DND-41 (cell line): ENCODE measurements around the gene NOS1AP.

Source experiments
- ATAC-seq: fragments of 200-7000 bp; cut with Tn5 transposase; 3 replicates; pipeline ENCODE4 v1.9.1; 2021; ENCODE audit warnings: low read depth; ENCODE audit not compliant: insufficient read depth
- DNase-seq: peaks from one replicate; pipeline ENCODE4 v3.0.0-alpha.2; 2020
- H2AFZ ChIP-seq: 2 replicates; pipeline ENCODE4 v1.6.0; 2012; ENCODE audit warnings: low read depth, low read length
- H3K27ac ChIP-seq: 2 replicates; pipeline ENCODE4 v1.5.1; 2012; ENCODE audit warnings: low read length, inconsistent platforms
- H3K27me3 ChIP-seq: fragments of 200-600 bp; sonication (generic); 2 replicates; pipeline ENCODE4 v1.6.0; 2012; ENCODE audit warnings: low read length, mild to moderate bottlenecking, inconsistent platforms; ENCODE audit not compliant: insufficient read depth, poor library complexity
- H3K36me3 ChIP-seq: 2 replicates; pipeline ENCODE4 v1.5.1; 2012; ENCODE audit warnings: low read length, inconsistent platforms; ENCODE audit not compliant: insufficient read depth
- H3K4me1 ChIP-seq: 2 replicates; pipeline ENCODE4 v1.5.1; 2012; ENCODE audit warnings: mild to moderate bottlenecking, low read length; ENCODE audit not compliant: insufficient read depth
- H3K4me2 ChIP-seq: 2 replicates; pipeline ENCODE4 v1.6.0; 2012; ENCODE audit warnings: mild to moderate bottlenecking, moderate library complexity, low read length, inconsistent platforms; ENCODE audit not compliant: insufficient read depth
- H3K4me3 ChIP-seq, 2 experiments: fragments of 200-600 bp in 1 of 2; shearing (Covaris generic) in 1 of 2; 2 replicates each; pipeline ENCODE4 v1.5.1; 2012 to 2016; ENCODE audit warnings: inconsistent platforms in 2 of 2, low read length in 2 of 2, mild to moderate bottlenecking in 2 of 2, low read depth in 1 of 2, moderate library complexity in 1 of 2
- H3K79me2 ChIP-seq: 2 replicates; pipeline ENCODE4 v1.6.0; 2012; ENCODE audit warnings: low read length, inconsistent platforms; ENCODE audit not compliant: insufficient read depth
- H3K9ac ChIP-seq: 2 replicates; pipeline ENCODE4 v1.6.0; 2012; ENCODE audit warnings: low read depth, mild to moderate bottlenecking, inconsistent platforms, low read length, moderate library complexity
- H3K9me3 ChIP-seq: 2 replicates; pipeline ENCODE4 v1.5.1; 2012; ENCODE audit warnings: low read length, moderate library complexity, mild to moderate bottlenecking, inconsistent platforms; ENCODE audit not compliant: insufficient read depth, severe bottlenecking
- H4K20me1 ChIP-seq: 2 replicates; pipeline ENCODE4 v1.6.0; 2012; ENCODE audit warnings: low read length; ENCODE audit not compliant: insufficient read depth
- EZH2 ChIP-seq: IDR thresholded peaks from 3 replicates; pipeline ENCODE4 v1.6.1; 2012; ENCODE audit warnings: borderline replicate concordance, low read depth, mild to moderate bottlenecking, moderate library complexity, low read length, inconsistent platforms; ENCODE audit not compliant: severe bottlenecking
- TF ChIP-seq, protein P1 (sequence below): IDR thresholded peaks from 2 replicates; pipeline ENCODE4 v1.5.1; 2012; ENCODE audit warnings: borderline replicate concordance, low read length, moderate library complexity, mild to moderate bottlenecking; ENCODE audit not compliant: poor library complexity, severe bottlenecking; ENCODE audit errors: extremely low read depth

Gene NOS1AP

DNA sequence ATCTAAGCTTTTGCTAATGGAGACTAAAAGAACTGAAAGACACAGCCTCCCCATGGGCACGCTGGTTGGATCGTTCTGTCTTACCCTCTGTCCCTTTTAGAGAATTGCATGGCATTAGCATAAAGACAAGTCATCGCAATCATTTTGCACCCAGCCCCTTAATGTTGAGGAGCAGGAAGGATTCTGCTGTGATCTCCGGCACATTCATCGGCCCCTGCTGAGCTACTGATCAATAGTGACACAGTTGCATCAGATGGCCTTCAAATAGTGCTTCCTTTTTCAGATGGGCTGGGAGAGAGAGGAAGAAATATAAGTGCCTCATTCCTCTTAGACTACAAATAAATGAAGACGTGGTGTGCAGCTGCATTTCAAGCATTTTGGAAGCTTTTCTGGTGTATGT is 75.4 kb downstream of the NOS1AP start:
- no peak overlapping the region for H3K27ac ChIP-seq
- no peak overlapping the region for H3K9ac ChIP-seq
- peaks cover 15% of the 10 kb centered on the region for H3K27me3 ChIP-seq
- no peak for ATAC-seq
- H3K36me3 ChIP-seq, result no peaks in the 10 kb centered on the region
- H3K4me2 ChIP-seq, result no peak overlapping the region
- H2AFZ ChIP-seq, result no peak overlapping the region
- H3K4me1 ChIP-seq, result no peaks in the 10 kb centered on the region
- TF ChIP-seq EZH2, result no peak
- TF ChIP-seq, protein P1, sequence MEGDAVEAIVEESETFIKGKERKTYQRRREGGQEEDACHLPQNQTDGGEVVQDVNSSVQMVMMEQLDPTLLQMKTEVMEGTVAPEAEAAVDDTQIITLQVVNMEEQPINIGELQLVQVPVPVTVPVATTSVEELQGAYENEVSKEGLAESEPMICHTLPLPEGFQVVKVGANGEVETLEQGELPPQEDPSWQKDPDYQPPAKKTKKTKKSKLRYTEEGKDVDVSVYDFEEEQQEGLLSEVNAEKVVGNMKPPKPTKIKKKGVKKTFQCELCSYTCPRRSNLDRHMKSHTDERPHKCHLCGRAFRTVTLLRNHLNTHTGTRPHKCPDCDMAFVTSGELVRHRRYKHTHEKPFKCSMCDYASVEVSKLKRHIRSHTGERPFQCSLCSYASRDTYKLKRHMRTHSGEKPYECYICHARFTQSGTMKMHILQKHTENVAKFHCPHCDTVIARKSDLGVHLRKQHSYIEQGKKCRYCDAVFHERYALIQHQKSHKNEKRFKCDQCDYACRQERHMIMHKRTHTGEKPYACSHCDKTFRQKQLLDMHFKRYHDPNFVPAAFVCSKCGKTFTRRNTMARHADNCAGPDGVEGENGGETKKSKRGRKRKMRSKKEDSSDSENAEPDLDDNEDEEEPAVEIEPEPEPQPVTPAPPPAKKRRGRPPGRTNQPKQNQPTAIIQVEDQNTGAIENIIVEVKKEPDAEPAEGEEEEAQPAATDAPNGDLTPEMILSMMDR, result no peak
- no peaks in the 10 kb centered on the region for H3K9me3 ChIP-seq
- H3K4me3 ChIP-seq, result no peak overlapping the region
- no peaks in the 10 kb centered on the region for H4K20me1 ChIP-seq
- H3K79me2 ChIP-seq, result no peaks in the 10 kb centered on the region
- DNase-seq, result no peak

DNA sequence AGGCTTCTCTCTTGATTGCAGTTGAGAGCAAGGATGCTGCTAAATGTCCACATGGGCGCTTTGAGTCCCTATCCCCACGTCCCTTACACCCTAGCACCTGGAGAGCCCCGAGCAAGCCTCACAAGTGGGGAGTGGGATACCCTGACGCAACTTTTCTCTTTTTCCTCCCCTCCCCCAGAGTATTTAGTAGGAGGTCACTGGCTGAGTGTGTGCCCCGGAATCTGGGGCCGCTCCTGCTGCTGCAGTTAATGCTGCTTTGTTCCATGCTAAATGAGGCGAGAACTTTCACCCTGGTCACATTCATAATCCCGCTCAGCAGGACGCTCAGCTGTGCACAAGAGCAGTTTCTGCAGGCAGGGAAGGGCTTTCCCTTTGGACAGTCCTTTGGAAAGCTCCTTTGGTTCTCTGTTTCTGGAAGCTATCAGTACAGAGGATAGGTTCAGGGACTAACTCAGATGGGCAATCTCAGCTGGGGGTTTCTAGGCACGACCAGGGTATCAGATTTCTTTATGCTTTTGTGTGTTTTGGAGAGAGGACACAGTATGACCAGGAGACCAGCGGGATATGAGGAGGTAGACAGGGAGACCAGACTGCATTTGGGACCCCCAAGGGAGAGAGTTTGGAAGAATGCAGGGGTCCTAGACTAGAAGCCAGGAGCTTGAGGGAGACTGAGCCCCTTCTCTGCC is 75.9 kb downstream of the NOS1AP start:
- Histone ChIP-seq H3K79me2 (no peaks in the 10 kb centered on the region), H3K4me2 (no peak overlapping the region), H3K27me3 (peaks cover 11% of the 10 kb centered on the region), H3K4me3 (no peak overlapping the region), H4K20me1 (no peaks in the 10 kb centered on the region), H3K9ac (no peak overlapping the region), H3K4me1 (no peaks in the 10 kb centered on the region), H3K9me3 (no peaks in the 10 kb centered on the region), H2AFZ (no peak overlapping the region), H3K36me3 (no peaks in the 10 kb centered on the region), H3K27ac (no peak overlapping the region)
- no peak for DNase-seq
- TF ChIP-seq, protein P1, result no peak
- no peak for TF ChIP-seq EZH2
- ATAC-seq, result no peak

DNA sequence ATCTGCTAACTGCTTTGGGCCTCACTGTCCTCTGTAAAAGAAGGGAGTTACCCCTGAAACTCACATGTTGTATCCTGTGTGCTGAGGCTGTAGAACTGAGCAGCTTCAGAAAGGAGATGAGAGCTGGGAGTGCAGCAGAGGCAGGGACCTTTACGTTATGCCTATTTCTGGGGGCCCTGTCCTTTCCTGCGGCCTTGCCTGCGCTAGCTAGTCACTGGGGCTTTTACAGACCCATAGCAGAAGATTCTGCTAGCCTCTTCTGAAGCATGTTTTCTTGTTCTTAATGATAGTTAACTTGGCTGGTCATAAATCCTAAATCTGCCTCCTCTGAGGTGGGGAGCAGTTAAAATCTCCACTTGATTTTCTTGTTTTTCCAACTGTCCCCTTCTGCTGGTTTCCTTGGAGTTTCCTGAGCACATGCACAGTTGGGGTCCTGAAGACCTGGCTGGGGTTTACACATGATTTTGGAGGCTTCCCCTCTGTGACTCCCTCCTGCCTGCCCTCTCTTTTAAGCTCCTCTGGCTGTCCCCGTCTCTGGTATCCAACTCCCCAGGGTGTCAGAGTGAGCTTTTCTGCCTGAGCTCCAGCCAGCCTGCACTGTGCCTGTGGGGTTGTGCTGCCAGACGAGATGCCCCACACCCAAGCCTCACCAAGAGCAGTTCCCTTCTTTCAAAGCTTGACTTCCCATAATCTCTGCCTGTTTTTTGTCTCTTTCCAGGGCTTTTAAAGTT is 76.6 kb downstream of the NOS1AP start:
- H3K4me2 ChIP-seq, result no peak overlapping the region
- DNase-seq, result no peak
- peaks cover 7% of the 10 kb centered on the region for H3K27me3 ChIP-seq
- no peak for TF ChIP-seq EZH2
- TF ChIP-seq, protein P1, result no peak
- H3K9ac ChIP-seq, result no peak overlapping the region
- H3K36me3 ChIP-seq, result no peaks in the 10 kb centered on the region
- no peaks in the 10 kb centered on the region for H3K79me2 ChIP-seq
- no peak overlapping the region for H3K27ac ChIP-seq
- H3K4me1 ChIP-seq, result no peaks in the 10 kb centered on the region
- H3K9me3 ChIP-seq, result no peaks in the 10 kb centered on the region
- H2AFZ ChIP-seq, result no peak overlapping the region
- H3K4me3 ChIP-seq, result no peak overlapping the region
- H4K20me1 ChIP-seq, result no peaks in the 10 kb centered on the region
- no peak for ATAC-seq
